Activated naive CD4-positive, alpha-beta T cell treated with anti-CD3 and anti-CD28 coated beads, Interleukin-2, amount 50 U/mL, for 16 hours (primary cell): Measurements from ENCODE around the gene PI4K2A.
A peak's percentile ranks its signal among the peaks of the same experiment; 100 is the strongest.
"Not testable (repeated sequence)": the region's sequence is repeated elsewhere in the genome, so short reads cannot be mapped to it uniquely, and the experiment has no call there.

ENCODE experiments used
- DNase-seq: peaks from one replicate; pipeline ENCODE4 v3.0.0-alpha.2; 2020

Gene PI4K2A

GRCh38 chr10:97632949-97633884 is 7.3 kb upstream of the PI4K2A start, which contains the start of gene MORN4:
Gene MORN4 (minus strand): TSS chr10:97633500. CDS start chr10:97619653, 13,847 bp downstream.
- DNase-seq, result peak; percentile 92

DNA sequence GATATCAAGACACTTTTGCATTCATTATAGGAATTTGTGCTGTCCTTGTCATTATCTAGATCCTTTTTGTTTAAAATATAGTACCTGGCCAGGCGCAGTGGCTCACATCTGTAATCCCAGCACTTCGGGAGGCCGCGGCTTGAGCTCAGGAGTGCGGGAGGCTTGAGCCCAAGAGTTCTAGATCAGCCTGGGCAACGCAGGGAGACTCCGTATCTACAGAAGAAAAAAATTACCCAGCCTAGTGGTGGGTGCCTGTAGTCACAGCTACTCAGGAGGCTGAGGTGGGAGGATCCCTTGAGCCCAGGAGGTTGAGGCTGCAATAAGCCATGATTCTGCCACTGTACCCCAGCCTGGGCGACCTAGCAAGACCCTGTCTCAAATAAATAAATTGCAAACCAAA is 6.5 kb upstream of the PI4K2A start:
- DNase-seq, result peak; percentile 14

DNA sequence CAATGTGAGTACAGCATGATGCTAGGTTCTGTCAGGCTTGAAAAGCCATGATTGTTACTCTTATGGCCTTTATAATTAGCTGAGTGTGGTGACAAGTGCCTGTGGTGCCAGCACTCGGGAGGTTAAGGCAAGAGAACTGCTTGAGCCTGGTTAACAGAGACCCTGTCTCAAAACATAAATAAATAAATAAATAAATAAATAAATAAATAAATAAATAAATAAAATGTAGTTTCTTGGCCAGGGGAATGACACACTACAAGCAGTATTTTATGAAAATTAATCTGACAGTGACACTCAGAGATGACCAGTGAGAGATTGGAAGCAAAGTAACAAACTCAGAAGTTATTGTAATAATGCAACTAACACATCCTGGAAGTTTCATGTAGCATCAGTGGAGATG is 4.9 kb upstream of the PI4K2A start:
- DNase-seq, result no peak

- DNase-seq, result not testable (repeated sequence)
Measured at GRCh38 chr10:97639090-97639489, 1.4 kb upstream of the PI4K2A start.

GRCh38 chr10:97640868-97641811 is 669 bp downstream of the PI4K2A start:
- DNase-seq, result peak; percentile 27

DNA sequence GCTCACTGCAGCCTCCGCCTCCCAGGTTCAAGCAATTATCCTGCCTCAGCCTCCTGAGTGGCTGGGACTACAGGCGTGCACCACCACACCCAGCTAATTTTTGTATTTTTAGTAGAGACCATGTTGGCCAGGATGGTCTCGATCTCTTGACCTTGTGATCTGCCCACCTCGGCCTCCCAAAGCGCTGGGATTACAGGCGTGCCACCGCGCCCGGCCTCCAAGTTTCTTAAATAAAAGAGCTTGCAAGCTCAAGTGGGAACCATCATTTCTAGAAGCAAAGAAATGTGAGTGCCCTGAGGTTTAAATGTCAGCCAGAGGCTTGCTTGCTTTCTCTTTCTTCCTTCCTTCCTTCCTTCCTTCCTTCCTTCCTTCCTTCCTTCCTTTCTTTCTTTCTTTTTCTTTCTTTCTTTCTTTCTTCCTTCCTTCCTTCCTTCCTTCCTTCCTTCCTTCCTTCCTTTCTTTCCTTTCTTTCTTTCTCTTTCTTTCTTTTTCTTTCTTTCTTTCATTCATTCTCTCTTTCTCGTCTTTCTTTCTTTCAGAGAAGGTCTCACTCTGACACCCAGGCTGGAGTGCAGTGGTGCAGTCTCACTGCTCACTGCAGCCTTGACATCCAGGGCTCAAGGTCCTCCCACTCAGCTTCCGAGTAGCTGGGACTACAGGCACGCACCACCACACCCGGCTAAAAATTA is 2.1 kb downstream of the PI4K2A start:
- not testable (repeated sequence) for DNase-seq

DNA sequence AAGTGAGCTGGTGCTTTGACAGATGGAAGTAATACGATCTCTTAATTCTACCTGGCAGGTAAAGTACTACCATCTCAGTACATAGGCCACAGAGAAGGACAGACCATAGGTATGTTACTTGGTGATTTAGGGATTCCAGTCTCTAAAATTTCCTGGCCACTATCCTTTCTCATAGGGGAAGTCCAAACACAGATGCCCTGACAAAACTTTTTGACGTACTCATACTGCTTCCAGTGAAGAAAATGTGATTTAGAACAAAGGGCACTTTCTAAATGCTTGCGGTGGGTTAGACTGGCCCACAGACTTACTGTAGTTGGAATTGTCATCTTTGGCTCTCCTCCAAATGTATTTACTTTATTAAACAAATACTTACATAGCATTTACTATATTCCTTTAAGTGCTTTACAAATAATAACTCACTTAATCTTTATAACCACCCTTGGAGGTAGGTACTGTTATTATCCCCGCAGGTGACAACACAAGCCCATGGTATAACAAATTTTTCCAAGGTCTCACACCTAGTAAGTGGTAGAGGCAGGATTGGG is 3.0 kb downstream of the PI4K2A start:
- no peak for DNase-seq

DNA sequence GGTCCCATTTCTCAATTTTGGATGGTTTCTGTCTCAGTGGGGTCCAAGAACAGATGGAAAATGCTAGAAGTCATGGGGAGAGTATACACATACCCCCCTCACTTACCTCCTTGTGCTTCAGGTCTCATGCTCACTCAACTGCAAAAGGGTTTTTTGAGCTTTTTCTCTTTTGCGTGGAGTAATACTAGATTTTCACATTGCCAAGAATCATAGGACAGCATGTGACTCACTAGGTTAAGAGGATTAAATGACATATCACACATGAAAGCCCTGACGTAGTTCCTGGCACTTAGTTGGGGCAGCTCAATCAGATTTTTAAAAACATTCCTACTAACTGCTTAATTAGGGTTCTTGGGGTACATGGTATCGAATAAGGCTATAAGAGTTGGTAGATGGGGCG is 4.5 kb downstream of the PI4K2A start:
- no peak for DNase-seq

DNA sequence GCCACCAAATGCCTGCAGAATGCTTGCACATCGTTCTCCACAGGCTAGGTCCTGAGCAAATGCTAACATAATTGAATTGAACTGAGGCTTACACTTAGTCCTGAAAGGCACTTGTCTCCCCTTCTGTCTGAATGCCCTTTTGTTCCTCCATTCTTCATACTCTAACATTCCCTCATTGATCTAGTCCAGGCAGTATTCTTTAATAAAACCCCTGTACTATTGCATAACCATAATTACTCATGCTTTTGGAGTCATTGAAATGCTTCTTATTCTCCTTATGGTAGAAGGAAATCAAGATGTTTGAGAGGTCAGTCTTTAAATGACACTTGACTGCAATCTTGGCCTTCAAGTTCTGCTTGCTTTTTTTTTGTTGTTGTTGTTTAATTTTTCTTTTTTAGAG is 7.1 kb downstream of the PI4K2A start:
- no peak for DNase-seq

DNA sequence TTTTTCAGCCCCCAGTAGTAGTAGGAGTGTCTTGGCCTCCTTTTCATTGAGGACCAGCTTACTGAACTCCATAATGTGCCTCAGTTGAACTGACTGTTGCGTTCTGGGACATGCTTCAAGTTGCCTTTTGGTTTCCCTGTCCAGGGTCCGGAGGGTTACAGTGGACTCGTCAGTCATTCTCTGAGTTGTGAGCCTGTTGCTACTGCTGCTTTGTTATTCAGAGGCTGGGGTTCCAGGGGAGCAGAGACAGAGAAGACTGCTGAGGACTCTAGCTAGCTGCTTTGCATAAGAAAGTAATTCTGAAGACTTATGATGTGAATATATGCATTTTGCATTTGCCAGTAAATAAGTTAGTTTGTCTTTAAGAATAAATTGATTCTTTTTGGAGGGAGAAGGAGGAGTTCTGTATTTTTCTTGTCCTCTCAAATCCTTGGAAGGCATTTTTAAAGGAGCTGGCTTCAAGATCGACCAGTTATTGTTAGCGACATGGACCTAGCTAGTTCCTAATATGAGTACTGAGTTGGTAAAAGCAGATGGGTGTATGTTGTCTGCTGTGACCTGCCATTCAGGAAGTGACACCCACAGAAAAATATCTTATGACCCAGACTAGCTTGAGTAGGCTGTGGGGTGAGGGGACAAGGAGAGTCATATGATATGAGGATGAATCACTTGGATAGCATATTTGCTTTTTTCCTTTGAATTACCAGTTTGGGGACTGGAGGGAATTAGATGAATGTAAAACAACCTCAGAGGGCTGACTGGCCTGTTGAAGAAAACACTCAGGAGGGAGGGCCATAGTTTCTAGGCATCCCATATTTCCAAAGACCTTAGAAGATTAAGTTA is 8.3 kb downstream of the PI4K2A start:
- peak; percentile 20 for DNase-seq

GRCh38 chr10:97649405-97649750 is 8.9 kb downstream of the PI4K2A start:
- DNase-seq, result not testable (repeated sequence)

GRCh38 chr10:97650726-97651125 is 10.3 kb downstream of the PI4K2A start:
- no peak for DNase-seq

DNA sequence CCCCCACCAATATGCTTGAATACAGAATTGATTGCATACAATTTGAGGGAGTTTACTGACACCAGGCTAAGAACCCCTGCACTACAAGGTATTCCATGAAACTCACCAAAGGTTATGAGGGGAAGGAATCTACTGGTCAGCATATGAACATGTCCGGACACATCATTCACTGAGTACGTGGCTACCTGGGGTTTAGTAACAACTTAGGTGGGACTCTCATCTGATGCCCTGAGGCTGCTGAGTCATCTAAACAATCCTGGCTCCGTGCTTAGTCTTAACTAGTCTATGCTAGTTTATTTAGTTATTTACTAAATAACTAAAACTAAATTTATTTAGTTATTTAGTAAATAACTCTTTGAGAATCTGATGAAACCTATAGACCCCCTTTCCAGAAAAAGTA is 11.3 kb downstream of the PI4K2A start:
- DNase-seq, result no peak

GRCh38 chr10:97656777-97657176 is 16.3 kb downstream of the PI4K2A start:
- no peak for DNase-seq

GRCh38 chr10:97659589-97659988 is 19.1 kb downstream of the PI4K2A start:
- DNase-seq, result no peak

- no peak for DNase-seq
Measured at GRCh38 chr10:97664282-97664850, 23.9 kb downstream of the PI4K2A start.

DNA sequence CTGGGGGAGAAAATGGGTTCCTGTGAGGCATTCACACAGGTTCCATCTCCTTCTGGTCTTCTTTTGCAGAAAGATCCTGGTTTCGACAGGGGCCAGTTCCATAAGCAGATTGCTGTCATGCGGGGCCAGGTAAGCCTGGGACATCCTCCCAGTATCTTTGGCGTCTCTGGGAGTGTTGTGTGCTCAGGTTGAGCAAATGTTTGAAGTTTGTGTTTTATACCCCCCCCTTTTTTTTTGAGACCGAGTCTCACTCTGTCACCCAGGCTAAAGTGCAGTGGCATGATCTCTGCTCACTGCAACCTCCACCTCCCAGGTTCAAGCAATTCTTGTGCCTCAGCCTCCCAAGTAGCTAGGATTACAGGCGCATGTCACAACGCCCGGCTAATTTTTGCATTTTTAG is 26.5 kb downstream of the PI4K2A start:
- no peak for DNase-seq

DNA sequence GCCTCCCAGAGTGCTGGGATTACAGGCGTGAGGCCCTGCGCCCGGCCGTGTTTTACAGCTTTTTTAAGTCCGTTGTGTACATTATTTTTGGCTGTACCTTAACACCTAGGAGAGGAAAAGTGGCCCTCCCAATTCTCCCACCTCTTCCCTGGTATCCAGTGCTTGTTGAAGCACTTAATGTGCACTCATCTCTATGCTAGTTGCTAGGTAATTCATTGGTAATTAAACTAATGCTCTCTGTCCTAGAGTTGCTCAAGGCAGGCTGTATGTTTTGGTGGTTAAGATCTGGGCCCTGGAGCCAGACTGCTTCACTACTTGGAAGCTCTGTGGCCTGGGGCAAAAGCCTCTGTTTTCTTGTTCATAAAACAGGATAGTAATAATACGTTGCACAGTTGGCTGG is 27.0 kb downstream of the PI4K2A start:
- no peak for DNase-seq

DNA sequence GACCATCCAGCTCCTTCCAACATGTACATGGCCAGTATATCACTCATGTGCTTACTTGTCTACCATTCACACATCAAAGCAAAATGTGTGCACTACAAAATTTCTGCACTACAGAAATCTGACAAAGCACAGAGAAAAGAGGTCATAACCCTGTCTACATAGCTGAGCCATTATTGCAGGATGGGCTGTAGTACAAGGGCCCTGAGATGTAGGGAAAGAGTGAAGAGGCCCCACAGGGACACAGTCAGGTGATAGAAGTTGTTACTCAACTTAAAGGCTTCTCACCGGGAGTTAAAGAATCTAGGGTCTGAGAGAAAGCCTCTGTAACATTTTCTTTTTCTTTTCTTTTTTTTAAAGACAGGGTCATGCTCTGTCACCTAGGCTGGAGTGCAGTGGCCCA is 29.1 kb downstream of the PI4K2A start:
- DNase-seq, result no peak

- DNase-seq, result no peak
Measured at GRCh38 chr10:97673736-97674525, 33.5 kb downstream of the PI4K2A start.

- no peak for DNase-seq
Measured at GRCh38 chr10:97675222-97675621, 34.8 kb downstream of the PI4K2A start.
